Memory B cell (primary cell): ENCODE measurements around the gene GRIN3A.

Experiments used
- ATAC-seq: fragments of 150-1000 bp; cut with Tn5 transposase; 2 replicates; pipeline ENCODE4 v1.10.0; 2021; ENCODE audit warnings: low read depth, mild to moderate bottlenecking, moderate library complexity
- DNase-seq, 2 donors: peaks; one replicate each; pipeline ENCODE4 v3.0.0; 2022; ENCODE audit warnings: low spot score in 2 of 2
- H3K27ac Mint-ChIP-seq: one replicate; pipeline ENCODE4 v1.8.0; 2022; ENCODE audit warnings: mild to moderate bottlenecking, moderate library complexity, mixed read lengths
- H3K27me3 Mint-ChIP-seq: one replicate; pipeline ENCODE4 v1.8.0; 2022; ENCODE audit warnings: mixed read lengths
- H3K36me3 Mint-ChIP-seq: one replicate; pipeline ENCODE4 v1.8.0; 2022; ENCODE audit warnings: mild to moderate bottlenecking, mixed read lengths
- H3K4me1 Mint-ChIP-seq: one replicate; pipeline ENCODE4 v1.8.0; 2022; ENCODE audit warnings: mixed read lengths
- H3K4me3 Mint-ChIP-seq: one replicate; pipeline ENCODE4 v1.8.0; 2022; ENCODE audit warnings: mild to moderate bottlenecking, moderate library complexity, mixed read lengths
- H3K9me3 Mint-ChIP-seq: one replicate; pipeline ENCODE4 v1.8.0; 2022; ENCODE audit warnings: mixed read lengths

The GRIN3A gene

GRCh38 chr9:101738566-101739183, at the start of gene GRIN3A:
Gene GRIN3A, minus strand, starts transcription at chr9:101738647. Its CDS starts 668 bp downstream, at chr9:101737979.
- H3K4me1 Mint-ChIP-seq = no peaks in the 10 kb centered on the region
- no peaks in the 10 kb centered on the region for H3K36me3 Mint-ChIP-seq
- no peaks in the 10 kb centered on the region for H3K9me3 Mint-ChIP-seq
- no peak within 1 kb of the TSS for H3K4me3 Mint-ChIP-seq
- no peak for DNase-seq
- no peak for ATAC-seq
- peaks cover 21% of the 10 kb centered on the region for H3K27me3 Mint-ChIP-seq
- H3K27ac Mint-ChIP-seq = no peak within 1 kb of the TSS

GRCh38 chr9:101787891-101788290, 49.4 kb upstream of the GRIN3A start:
- H3K9me3 Mint-ChIP-seq = no peaks in the 10 kb centered on the region
- DNase-seq (no peak), ATAC-seq (no peak)
- no peaks in the 10 kb centered on the region for H3K4me1 Mint-ChIP-seq
- no peak overlapping the region for H3K4me3 Mint-ChIP-seq
- H3K27ac Mint-ChIP-seq = no peak overlapping the region
- no peaks in the 10 kb centered on the region for H3K36me3 Mint-ChIP-seq
- no peaks in the 10 kb centered on the region for H3K27me3 Mint-ChIP-seq

GRCh38 chr9:101778332-101778731, 39.9 kb upstream of the GRIN3A start:
- Mint-ChIP-seq H3K4me1 (no peaks in the 10 kb centered on the region), H3K4me3 (no peak overlapping the region), H3K27ac (no peak overlapping the region), H3K27me3 (no peaks in the 10 kb centered on the region), H3K36me3 (no peaks in the 10 kb centered on the region), H3K9me3 (peaks cover 4% of the 10 kb centered on the region)
- ATAC-seq (no peak), DNase-seq (no peak)

- H3K4me3 Mint-ChIP-seq = no peak overlapping the region
- H3K9me3 Mint-ChIP-seq = no peaks in the 10 kb centered on the region
- DNase-seq (no peak), ATAC-seq (no peak)
- no peaks in the 10 kb centered on the region for H3K27me3 Mint-ChIP-seq
- H3K4me1 Mint-ChIP-seq = no peaks in the 10 kb centered on the region
- H3K27ac Mint-ChIP-seq = no peak overlapping the region
- H3K36me3 Mint-ChIP-seq = no peaks in the 10 kb centered on the region
Observed at GRCh38 chr9:101764472-101764871, 26.0 kb upstream of the GRIN3A start.

- ATAC-seq = no peak
- DNase-seq = no peak
- H3K9me3 Mint-ChIP-seq = peaks cover 1% of the 10 kb centered on the region
- no peaks in the 10 kb centered on the region for H3K4me1 Mint-ChIP-seq
- H3K36me3 Mint-ChIP-seq = no peaks in the 10 kb centered on the region
- H3K4me3 Mint-ChIP-seq = no peak overlapping the region
- no peaks in the 10 kb centered on the region for H3K27me3 Mint-ChIP-seq
- no peak overlapping the region for H3K27ac Mint-ChIP-seq
Observed at GRCh38 chr9:101758304-101758930, 20.0 kb upstream of the GRIN3A start.

GRCh38 chr9:101753716-101754115, 15.3 kb upstream of the GRIN3A start:
- H3K4me3 Mint-ChIP-seq = no peak overlapping the region
- ATAC-seq = no peak
- DNase-seq = no peak

GRCh38 chr9:101751895-101752294, 13.4 kb upstream of the GRIN3A start:
- Mint-ChIP-seq H3K36me3 (no peaks in the 10 kb centered on the region), H3K9me3 (peaks cover 1% of the 10 kb centered on the region), H3K4me1 (no peaks in the 10 kb centered on the region), H3K27ac (no peak overlapping the region), H3K4me3 (no peak overlapping the region), H3K27me3 (no peaks in the 10 kb centered on the region)
- DNase-seq = no peak
- no peak for ATAC-seq

More at GRCh38 chr9:101753716-101754115, 15.3 kb upstream of the GRIN3A start:
- no peak overlapping the region for H3K27ac Mint-ChIP-seq
- no peaks in the 10 kb centered on the region for H3K27me3 Mint-ChIP-seq
- H3K36me3 Mint-ChIP-seq = no peaks in the 10 kb centered on the region
- H3K4me1 Mint-ChIP-seq = no peaks in the 10 kb centered on the region
- H3K9me3 Mint-ChIP-seq = peaks cover 1% of the 10 kb centered on the region

- H3K4me1 Mint-ChIP-seq = no peaks in the 10 kb centered on the region
- no peak for ATAC-seq
- H3K4me3 Mint-ChIP-seq = no peak overlapping the region
- no peak overlapping the region for H3K27ac Mint-ChIP-seq
- peaks cover 21% of the 10 kb centered on the region for H3K27me3 Mint-ChIP-seq
- H3K36me3 Mint-ChIP-seq = no peaks in the 10 kb centered on the region
- DNase-seq = no peak
- H3K9me3 Mint-ChIP-seq = no peaks in the 10 kb centered on the region
Observed at GRCh38 chr9:101739311-101739710, 864 bp upstream of the GRIN3A start.

GRCh38 chr9:101737705-101738565, 512 bp downstream of the GRIN3A start:
- Mint-ChIP-seq H3K4me3 (no peak overlapping the region), H3K9me3 (no peaks in the 10 kb centered on the region)

GRCh38 chr9:101737165-101737704, 1.2 kb downstream of the GRIN3A start:
- no peaks in the 10 kb centered on the region for H3K4me1 Mint-ChIP-seq
- no peak overlapping the region for H3K4me3 Mint-ChIP-seq
- H3K27me3 Mint-ChIP-seq = peaks cover 21% of the 10 kb centered on the region
- no peaks in the 10 kb centered on the region for H3K36me3 Mint-ChIP-seq
- no peaks in the 10 kb centered on the region for H3K9me3 Mint-ChIP-seq
- no peak for DNase-seq
- H3K27ac Mint-ChIP-seq = no peak overlapping the region
- no peak for ATAC-seq

More at GRCh38 chr9:101737705-101738565, 512 bp downstream of the GRIN3A start:
- Mint-ChIP-seq H3K27ac (no peak overlapping the region), H3K27me3 (peaks cover 21% of the 10 kb centered on the region), H3K4me1 (no peaks in the 10 kb centered on the region), H3K36me3 (no peaks in the 10 kb centered on the region)
- DNase-seq (no peak), ATAC-seq (no peak)

- Mint-ChIP-seq H3K4me1 (no peaks in the 10 kb centered on the region), H3K4me3 (no peak overlapping the region), H3K27ac (no peak overlapping the region), H3K36me3 (no peaks in the 10 kb centered on the region), H3K9me3 (no peaks in the 10 kb centered on the region), H3K27me3 (peaks cover 21% of the 10 kb centered on the region)
- no peak for ATAC-seq
- DNase-seq = no peak
Observed at GRCh38 chr9:101736717-101737116, 1.7 kb downstream of the GRIN3A start.

GRCh38 chr9:101731429-101731828, 7.0 kb downstream of the GRIN3A start:
- H3K36me3 Mint-ChIP-seq = no peaks in the 10 kb centered on the region
- H3K27ac Mint-ChIP-seq = no peak overlapping the region
- H3K4me3 Mint-ChIP-seq = no peak overlapping the region
- DNase-seq (no peak), ATAC-seq (no peak)
- no peaks in the 10 kb centered on the region for H3K9me3 Mint-ChIP-seq
- H3K27me3 Mint-ChIP-seq = peaks cover 3% of the 10 kb centered on the region
- no peaks in the 10 kb centered on the region for H3K4me1 Mint-ChIP-seq

- ATAC-seq (no peak), DNase-seq (no peak)
- Mint-ChIP-seq H3K27me3 (peaks cover 2% of the 10 kb centered on the region), H3K4me1 (no peaks in the 10 kb centered on the region), H3K27ac (no peak overlapping the region), H3K36me3 (no peaks in the 10 kb centered on the region), H3K4me3 (no peak overlapping the region), H3K9me3 (peaks cover 2% of the 10 kb centered on the region)
Observed at GRCh38 chr9:101727612-101728524, 10.6 kb downstream of the GRIN3A start.
